Vagina (tissue), 1 donor: ENCODE data around the gene LIMS4. TPM values are rescaled to one million over a fixed set of nuclear protein-coding genes. Genes with fewer than 3 reads are reported as not detected.

Experiments
- small RNA-seq: library from RNA; depleted of rRNA; stranded (forward); fragments of <200 nt; gene quantifications from one replicate; pipeline ENCODE3, GENCODE V24; 2016
- total RNA-seq: library from RNA; depleted of rRNA; stranded (reverse); fragments of >200 nt; gene quantifications from one replicate; pipeline ENCODE4 v1.2.3, GENCODE V29; 2016

The LIMS4 gene
- total RNA-seq, 1 donor from 2014 or later: 1.5 TPM

Small RNA genes lying within 50 kb of the gene (small RNA-seq; reads per million reads assigned to genes)
- not detected for gene AC108938.1

Other genes starting within 250 kb of the LIMS4 start
- 42.5 TPM for gene RGPD6, start 104.4 kb upstream of the LIMS4 start, total RNA-seq
- 5.4 TPM for gene BUB1, start 205.2 kb upstream of the LIMS4 start, total RNA-seq